GM04503 (cell line): ENCODE results near the gene SEM1.
"Not testable (repeated sequence)": the region's sequence is repeated elsewhere in the genome, so short reads cannot be mapped to it uniquely, and the experiment has no call there.

Source experiments
- DNase-seq: peaks from one replicate; pipeline ENCODE4 v3.0.0-alpha.2; 2012; ENCODE audit warnings: low read depth

SEM1 gene

DNA sequence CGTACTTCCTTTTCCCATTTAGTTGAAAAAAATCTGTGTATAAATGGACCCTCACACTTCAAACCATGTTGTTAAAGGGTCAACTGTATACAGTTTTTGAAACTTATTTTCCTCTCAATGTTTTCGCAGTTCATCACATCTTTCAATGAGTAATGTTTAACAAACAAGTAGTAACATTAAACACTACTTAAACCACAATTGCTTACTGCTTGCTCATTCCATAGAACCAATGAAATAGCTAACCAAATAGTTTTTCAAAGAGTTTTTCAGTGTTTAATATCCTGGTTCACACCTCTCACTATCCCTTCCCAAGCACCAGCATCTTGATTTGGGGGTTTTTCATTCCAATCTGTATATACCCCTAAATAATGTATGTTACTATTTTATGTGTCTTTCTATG lies 9.1 kb downstream of the SEM1 start:
- DNase-seq: no peak

DNA sequence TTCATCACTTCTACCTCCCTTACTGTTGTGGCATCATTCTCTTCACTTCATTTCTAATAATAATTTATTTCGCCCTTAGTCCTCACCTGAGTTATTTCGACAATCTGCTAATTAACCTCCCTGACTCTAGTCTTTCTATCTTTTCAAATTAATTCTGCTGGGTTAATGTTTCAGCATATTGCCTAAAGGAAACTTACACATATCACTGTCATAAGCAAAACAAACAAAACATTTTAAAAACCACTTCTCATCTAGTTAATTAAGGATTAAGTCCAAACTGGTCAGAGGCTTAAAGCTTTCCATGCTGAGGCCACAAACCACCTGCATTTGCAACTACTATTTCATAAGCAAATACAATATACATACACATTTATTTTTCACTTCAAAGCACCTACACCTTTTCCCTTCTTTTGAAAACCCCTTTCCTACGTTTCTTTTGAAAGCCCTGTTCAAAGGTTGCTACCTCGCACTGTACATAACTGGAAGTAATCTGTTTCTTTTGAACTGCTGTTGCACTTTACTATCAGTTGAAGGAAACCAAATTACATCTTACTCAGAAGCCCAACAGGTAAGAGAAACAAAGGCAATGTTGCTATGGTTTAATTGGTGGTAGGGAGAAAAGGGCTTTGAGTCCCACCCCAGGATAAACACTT lies 10.3 kb downstream of the SEM1 start:
- DNase-seq: no peak

DNA sequence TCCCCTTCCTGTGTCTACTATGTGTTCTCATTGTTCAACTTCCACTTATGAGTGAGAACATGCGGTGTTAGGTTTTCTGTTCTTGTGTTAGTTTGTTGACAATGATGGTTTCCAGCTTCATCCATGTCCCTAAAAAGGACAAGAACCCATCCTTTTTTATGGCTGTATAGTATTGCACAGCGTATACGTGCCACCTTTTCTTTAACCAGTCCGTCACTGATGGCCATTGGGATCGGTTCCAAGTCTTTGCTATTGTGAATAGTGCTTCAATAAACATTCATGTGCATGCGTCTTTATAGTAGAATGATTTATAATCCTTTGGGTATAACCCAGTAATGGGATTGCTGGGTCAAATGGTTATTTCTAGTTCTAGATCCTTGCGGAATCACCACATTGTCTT lies 11.2 kb downstream of the SEM1 start:
- not testable (repeated sequence) for DNase-seq

DNA sequence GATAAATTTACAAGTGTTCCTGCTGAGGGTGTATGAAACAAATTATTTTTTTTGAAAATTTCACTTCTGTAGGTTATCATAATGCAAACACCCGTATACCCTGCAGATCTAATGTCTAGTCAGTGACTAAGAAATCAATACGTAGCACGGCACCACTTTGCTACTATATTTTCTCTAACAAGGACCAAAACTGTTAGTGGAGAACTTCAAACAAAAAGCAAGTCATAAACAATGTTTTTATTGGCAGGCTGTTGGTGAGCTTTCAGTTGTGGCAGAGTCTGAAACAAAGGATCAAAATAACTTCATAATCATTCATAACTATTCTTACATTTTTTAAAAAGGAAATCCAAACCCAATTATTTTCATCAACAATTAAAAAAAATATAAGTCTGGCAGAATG lies 11.8 kb downstream of the SEM1 start:
- no peak for DNase-seq

DNA sequence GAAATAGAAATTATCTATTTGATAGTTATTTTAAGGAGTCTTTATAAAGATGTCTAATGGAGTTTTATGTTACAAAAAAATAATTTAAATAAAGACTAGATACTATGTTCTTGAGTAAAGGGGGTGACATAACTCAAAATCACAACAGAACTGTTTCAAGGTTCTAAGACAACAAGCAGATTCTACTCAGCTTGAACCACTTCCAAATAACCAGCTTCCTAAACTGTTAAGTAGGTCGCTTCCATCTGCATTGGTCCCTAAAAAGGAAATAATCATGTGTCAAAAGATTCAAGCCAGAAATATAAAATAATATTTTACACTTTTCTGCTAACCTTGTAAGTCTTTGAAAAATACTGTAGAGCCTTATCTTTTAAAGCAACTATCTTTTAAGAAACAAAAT lies 14.1 kb downstream of the SEM1 start:
- DNase-seq: no peak

DNA sequence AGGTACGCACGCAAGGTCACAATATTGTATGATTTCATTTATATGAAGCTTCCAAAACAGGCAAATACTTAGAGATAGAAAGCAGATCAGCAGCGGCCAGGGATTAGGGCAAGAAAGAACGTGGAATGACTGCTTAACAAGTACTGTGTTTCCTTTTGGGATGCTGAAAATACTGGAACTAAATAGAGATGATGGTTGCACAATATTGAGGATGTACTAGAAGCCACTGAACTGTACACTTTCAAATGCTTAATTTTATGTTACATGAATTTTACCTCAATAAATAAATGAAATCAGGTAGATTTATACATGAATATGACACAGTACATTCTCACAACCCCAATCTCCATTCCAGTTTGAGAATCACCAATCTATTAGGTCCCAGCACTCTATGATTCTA lies 15.6 kb downstream of the SEM1 start:
- no peak for DNase-seq

DNA sequence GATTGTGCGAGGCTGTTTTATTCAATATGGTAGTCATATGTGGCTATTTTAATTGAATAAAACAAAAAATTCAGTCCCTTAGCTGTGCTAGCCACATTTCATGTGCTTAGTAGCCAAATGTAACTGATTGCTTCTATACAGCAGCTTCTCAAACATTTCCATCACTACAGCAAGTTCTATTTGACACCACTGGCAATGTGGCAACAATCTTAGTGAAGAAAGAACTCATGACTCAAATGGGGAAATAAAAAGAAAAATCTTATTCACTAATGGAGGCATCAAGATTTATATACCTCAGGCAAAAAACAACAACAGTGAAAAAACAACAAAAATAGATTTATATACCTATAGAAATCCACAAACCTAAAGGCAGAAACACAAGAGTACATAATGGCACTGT lies 17.9 kb downstream of the SEM1 start:
- no peak for DNase-seq

DNA sequence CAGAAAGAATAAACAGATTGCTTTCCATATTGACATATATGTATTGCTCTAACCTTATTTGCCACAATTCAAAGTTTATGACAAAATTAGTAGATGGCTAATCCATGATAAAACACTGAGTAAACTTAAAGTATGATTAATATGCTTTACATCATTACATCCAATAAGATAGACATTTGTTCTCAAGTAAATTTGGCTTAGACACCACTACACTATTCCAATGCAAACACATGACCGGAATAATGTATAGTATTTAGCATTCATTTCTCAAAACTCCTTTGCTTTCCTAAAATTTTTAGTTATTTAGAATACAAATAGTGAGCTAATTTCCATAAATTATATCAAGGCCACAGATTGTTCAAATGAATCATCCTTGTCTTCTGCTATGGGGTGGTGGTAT lies 20.2 kb downstream of the SEM1 start:
- no peak for DNase-seq

DNA sequence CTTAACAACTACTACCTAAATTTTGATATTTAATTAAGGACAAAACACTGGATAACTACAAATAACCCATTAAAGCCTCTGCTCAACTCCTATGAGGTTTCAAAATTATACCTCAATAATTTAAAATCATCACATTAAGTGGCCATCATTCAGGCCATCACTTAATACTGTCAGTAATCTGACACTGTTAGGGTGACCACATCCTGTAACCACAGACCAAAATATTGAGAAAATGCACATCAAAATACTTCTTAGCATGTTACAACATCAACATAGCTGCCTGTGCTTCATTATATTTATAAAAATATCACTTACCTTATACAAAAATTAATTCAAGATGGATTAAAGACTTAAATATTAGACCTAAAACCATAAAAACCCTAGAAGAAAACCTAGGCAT lies 23.3 kb downstream of the SEM1 start:
- DNase-seq: peak; percentile 17

DNA sequence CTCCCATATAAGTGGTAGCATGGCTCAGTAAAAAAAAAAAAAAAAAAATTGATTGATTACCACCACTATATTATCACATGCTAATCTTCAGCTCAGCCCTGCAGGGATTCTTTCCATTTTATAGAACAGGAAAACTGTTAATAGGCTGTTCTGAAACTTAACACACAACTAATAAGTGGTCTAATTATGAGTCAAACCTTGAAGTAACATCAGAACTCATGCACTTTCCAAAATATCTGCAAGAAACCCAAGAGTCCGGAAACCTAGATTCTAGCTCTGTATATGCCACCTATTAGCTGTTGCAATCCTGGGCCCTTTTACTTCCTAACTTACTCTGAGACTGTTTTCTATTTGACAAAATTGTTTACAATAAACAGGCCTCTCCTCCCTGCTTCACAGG lies 23.9 kb downstream of the SEM1 start:
- no peak for DNase-seq

DNA sequence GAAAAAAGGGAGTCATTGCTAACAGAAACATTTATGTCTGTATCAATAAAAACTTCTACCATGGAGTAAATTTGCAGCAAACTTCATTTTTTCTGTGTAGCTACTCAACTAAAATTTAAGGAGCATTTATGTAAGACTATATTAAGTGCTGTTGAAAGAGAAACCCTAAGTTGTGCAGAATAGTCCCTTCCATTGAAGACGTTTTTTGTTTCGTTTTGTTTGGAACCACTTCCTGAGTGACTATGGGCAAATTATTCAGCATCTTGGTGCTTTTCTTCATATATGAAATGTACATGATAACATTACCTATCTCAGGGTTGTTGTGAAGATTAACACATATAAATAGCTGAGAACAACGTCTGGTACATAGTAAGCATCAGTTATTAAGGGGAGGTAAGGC lies 24.3 kb downstream of the SEM1 start:
- DNase-seq: no peak

DNA sequence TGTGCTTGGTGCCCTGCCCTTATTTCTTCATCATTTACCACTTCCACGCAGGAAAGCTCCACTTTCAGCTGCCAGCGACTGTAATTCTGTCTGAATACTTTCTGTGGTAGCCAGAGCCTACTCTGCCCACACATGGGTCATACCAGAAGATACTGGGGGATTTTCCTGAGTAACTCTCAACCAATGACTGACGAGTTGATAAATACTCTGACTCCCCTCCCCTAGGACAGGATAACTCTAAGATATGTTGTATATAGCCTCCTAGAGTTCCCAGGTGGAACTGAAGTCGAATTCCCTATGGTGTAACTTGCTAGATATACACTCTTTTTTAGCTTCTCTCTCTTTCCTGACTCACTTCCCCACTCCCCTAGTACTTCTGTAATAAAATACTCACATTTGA lies 29.8 kb downstream of the SEM1 start:
- no peak for DNase-seq

DNA sequence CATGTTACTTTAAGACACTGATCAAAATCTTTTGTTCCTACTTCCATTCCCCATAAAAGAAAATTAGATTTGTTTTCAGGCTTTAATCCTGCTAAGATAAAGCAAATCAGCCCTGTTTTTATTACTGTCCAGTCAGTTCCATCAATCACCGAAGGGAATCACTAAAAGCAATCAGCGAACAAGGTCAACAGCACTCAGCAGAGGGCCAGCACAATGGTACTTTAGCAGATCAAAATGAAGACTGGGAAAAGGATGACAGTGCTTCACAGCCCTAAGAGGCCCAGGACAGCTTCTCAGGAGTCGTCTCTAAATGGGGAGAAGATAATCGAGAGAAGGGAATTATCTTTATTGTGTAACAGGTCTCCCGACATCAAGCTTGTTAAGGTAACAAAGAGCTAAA lies 32.7 kb downstream of the SEM1 start:
- no peak for DNase-seq

DNA sequence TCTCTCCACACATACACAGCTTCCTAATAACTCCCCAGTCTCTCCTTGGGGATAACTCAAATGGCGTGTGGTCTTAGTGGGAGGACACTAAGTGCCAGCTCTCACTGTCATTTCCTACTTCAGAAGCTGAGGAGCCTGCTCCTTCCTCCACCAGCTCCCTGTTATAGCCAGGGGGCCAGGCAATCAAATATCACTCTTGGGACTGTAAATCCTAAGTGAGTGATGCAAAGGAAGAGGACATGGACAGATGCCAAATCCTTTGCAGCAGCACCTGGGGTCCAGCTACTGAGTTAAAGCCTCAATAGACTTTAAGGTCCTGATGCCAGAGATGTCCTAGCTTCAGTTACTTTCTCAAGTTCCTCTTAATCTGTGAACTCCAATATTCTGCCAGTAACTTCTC lies 34.1 kb downstream of the SEM1 start:
- no peak for DNase-seq

DNA sequence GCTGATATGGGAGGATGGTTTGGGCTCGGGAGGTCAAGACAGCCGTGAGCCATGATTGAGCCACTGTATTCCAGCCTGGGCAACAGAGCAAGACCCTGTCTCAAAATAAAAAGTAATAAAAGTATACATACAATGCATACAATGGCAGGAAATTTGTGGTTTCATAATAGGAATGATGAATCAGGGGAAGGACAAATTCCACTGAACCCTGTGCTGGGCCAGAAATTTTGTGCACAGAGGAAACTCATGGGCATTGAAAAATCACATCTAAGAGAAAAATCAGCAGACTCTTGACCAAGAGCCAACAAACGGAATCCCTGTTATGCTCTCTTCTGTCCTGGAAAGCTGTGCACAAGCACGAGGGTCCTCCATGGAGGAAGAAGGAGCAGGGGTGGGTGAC lies 35.1 kb downstream of the SEM1 start:
- no peak for DNase-seq

DNA sequence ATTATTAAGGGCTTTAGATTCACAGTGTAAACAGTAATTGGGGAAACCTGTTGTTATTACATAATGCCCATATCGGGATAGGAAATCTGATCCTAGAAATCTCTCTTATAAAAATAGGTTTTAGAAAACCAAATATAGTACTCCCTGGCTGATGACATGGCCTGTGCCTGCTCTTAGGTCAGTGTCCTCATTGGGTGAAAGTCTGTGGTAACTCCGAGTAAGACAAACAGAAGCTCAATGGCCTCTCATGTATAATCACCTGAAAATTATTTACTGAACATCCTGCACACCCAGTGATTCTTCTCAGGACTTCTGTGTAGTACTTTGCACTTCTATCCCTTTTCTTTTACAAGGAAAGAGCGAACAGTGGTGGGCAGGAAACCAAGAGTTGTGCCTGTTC lies 37.8 kb downstream of the SEM1 start:
- no peak for DNase-seq

DNA sequence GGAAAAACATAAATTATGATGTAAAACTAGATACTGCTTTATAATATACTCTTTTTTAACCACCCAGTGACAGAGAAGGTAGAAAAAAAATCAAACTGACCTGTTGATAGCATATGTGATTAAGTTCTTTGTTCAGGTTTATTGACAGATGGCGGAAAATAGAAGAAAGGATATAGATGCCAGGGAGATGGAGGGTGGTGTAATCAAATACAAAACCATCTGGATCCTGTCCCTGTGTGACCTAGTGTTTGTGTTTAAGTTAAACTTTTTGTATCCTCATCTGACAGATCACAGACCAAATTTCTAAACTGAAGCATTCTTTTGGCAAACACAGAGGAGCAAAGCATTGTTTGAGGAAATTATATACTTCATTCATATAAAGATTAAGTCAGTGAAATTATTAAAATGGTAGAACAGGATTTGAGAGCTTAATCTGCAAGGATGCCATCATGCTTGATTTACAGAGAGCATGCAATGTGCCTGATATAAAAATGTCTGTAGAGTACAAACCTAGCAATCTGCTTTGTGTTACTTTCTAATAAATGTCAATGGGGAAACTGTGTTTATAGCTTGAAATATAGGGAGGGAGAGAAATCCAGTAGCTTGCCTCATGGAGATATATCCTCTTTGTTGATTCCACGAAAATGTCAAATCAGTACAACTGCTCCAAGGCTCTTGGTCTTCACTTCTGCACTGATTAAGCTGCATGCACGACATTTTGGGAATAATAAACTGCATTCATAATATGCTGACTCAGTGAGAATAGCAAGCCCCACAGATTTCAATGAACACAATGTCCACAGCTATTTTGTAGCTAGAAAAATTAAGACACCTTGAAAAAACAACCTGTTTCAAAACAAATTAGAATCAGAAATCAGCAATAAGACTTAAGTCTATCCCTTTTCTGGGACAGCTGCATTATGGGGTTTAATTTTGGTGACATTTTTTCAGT lies 39.0 kb downstream of the SEM1 start:
- no peak for DNase-seq

DNA sequence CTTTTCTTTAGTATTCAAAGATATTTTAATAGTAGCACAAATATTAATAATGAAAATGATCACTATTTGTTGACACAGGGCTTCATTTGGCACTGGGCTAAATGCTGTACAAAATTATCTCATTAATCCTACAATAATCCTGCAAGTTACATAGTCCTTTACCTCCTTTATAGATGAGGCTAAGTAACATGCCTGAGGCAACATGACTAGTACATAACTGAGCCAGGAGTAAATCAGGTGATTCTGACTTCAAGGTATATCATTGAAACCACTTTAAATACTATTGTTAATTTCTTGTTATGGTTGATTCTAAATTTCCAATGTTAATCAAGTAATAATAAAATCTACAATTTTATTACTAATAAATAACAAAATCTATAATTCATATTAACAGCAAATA lies 39.8 kb downstream of the SEM1 start:
- DNase-seq: no peak

DNA sequence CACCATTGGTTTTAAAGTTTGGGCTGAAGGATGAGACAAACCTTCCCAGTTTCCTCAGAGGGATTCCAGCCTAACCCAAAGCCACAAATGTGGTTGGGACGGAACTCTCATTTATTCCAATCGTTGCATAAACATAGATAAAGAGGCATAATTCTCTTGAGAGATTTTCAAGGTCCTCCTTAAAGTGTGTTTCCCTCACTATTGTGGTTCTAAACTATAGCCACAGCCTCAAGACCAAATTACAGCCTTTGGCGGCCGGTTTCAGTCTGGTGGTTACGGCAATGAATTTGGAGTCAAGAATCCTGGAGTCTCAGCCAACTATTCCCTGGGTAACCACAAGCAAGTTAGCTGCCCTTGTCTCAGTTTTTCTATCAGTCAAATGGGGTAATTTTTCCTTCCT lies 42.6 kb downstream of the SEM1 start:
- no peak for DNase-seq

DNA sequence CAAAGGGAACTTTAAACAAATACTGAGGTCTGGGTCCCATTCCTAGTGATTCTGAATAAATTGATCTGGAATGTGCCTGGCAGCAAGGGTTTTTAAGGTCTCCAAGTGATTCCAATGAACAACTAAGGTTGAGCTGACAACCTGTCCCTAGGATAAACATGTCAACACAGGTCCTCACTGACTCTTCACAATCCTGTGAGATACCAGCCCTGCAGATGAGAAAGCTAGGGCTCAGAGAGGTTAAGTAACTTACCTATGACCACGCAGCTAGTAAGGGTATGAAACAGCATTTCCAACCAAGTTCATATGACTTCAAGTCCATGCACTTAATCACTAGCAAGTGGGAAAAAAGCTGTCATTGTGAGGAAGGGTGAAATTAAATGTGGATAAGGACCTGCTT lies 44.0 kb downstream of the SEM1 start:
- DNase-seq: no peak

DNA sequence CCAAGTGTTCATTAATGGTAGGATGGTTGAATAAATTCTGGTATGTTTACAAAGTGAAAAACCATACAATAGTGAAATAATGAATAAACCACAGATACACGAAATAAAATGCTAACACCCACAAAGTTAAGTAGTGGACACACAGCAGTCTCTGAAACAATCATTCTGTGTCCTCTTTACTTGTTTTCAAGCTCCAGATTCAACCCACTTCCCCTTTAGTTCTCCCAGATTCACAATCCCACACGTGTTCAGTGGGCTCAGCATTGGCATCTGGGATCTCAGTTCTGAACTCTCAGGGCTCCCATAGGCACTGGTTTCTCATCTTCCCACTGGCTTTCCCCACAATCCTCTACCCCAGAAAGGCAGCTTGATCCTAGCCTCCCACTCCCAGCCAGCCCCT lies 44.9 kb downstream of the SEM1 start:
- no peak for DNase-seq

DNA sequence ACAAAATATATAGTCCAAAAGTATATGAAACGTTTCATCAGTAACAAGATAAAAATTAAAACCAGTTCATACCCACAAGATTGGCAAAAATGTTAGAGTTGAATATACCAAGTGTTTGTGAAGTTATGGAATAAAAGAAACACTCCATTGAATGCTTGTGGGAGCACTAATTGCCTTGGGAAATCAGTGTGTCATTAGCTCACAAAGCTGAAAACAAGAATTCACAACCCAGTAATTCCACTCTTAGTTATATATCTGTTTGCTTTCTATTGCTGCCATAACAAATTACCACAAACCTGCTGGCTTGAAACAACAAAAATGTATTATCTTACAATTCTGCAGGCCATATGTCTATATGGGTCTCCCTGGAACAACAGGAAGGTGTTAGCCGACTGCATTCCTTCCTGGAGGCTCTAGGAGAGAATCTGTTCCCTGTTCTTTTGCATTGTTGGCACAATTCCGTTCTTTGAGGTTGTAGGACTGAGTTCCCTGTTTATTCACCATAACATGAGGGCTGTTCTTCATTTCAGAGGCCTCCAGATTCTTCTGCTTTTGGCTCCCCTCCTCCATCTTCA lies 45.7 kb downstream of the SEM1 start:
- DNase-seq: no peak

DNA sequence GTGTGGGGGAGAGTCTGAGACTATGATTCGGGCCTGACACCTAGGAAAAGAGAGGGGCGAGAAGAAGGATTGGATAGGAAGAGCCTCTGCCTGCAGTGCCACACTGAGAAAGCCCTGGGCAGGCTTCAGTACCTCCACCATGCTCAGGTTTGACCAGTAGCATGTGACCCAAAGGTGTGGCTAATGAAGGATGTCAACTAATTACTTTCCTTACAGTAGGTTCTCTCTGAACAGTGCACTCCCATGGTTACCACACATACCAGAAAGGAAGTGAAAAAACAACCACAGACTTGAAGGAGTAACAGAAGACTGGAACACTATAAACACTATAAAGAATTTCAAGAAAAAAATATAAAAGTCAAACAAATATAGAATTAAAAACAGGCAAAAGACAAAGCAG lies 46.2 kb downstream of the SEM1 start:
- no peak for DNase-seq
